T-helper 1 cell treated with Interleukin-12 subunit alpha and Interleukin-12 subunit beta and Interleukin-4 antibody, amounts not matched to agents 30 μg/mL and 1 μg/mL, for 36 hours (primary cell): ENCODE measurements around the gene FAIM2.

Source experiments
- H3K27ac Mint-ChIP-seq: one replicate; pipeline ENCODE4 v1.8.0; 2021; ENCODE audit warnings: mild to moderate bottlenecking, mixed read lengths
- H3K27me3 Mint-ChIP-seq: one replicate; pipeline ENCODE4 v1.8.0; 2021; ENCODE audit warnings: low read depth, mixed read lengths
- H3K36me3 Mint-ChIP-seq: one replicate; pipeline ENCODE4 v1.8.0; 2021; ENCODE audit warnings: low read depth, mixed read lengths
- H3K4me1 Mint-ChIP-seq: one replicate; pipeline ENCODE4 v1.8.0; 2021; ENCODE audit warnings: low read depth, mixed read lengths
- H3K4me3 Mint-ChIP-seq: one replicate; pipeline ENCODE4 v1.8.0; 2021; ENCODE audit warnings: mild to moderate bottlenecking, moderate library complexity, mixed read lengths
- H3K9me3 Mint-ChIP-seq: one replicate; pipeline ENCODE4 v1.8.0; 2021; ENCODE audit warnings: mixed read lengths

The FAIM2 gene

GRCh38 chr12:49929581-49929980, 25.9 kb upstream of the FAIM2 start:
- Mint-ChIP-seq H3K4me3 (no peak overlapping the region), H3K9me3 (no peaks in the 10 kb centered on the region), H3K36me3 (no peaks in the 10 kb centered on the region), H3K4me1 (no peaks in the 10 kb centered on the region), H3K27ac (no peak overlapping the region), H3K27me3 (peaks cover 4% of the 10 kb centered on the region)

DNA sequence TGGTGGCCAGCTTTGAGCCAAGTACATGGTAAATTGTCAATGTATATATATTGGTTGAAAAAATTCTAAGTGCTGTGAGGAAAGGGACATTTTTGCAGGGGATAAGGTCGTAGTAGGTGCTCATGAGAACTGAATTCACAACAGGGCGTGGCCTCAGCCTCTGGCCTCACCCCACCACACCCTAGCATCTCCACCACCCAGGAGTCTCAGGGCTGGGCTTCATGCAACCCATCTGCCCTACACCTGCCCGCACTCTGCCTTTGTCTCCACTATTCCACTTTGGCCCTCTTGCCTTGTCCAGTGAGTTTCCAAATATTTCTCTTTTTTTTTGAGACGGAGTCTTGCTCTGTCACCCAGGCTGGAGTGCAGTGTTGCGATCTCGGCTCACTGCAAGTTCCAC, 24.8 kb upstream of the FAIM2 start:
- H3K4me1 Mint-ChIP-seq, result no peaks in the 10 kb centered on the region
- H3K27ac Mint-ChIP-seq, result no peak overlapping the region
- H3K27me3 Mint-ChIP-seq, result no peaks in the 10 kb centered on the region
- H3K9me3 Mint-ChIP-seq, result no peaks in the 10 kb centered on the region
- H3K36me3 Mint-ChIP-seq, result no peaks in the 10 kb centered on the region
- no peak overlapping the region for H3K4me3 Mint-ChIP-seq

DNA sequence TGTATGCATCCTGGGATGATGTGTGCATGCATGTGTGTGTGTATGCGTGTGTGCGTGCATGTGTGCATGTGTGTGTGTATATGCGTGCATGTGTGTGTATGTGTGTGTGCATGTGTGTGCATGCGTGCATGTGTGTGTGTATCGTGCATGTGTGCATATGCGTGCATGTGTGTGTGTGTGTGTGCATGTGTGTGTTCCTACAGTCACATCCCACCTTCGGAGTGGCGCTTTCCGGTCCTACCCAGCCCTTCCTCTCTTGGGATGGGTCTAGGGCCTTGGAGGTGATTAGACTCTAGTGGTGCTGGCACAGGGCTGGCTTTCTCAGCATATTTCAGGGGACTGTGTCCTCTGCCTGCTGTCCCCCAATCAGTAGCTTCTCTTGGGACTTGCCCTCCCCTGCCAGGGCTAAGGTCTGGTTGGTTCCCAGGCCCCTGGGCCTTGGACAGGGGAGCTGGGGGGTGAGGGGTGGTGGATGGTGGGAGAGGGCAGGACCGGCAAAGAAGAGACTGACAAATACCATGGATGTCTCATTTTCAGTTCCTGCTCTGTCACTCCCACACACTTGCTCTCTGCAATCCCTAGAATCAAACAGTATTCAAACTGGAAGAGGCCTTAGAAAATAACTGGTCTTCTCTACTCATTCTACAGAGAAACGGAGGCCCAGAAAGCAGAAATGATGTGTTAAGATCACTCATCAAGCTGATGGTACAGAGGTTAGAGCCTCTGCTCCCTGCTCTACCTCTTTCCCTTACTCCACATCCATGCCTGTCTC, 21.9 kb upstream of the FAIM2 start:
- Mint-ChIP-seq H3K9me3 (no peaks in the 10 kb centered on the region), H3K4me1 (no peaks in the 10 kb centered on the region), H3K27ac (no peak overlapping the region), H3K27me3 (peaks cover 4% of the 10 kb centered on the region), H3K4me3 (no peak overlapping the region), H3K36me3 (no peaks in the 10 kb centered on the region)

GRCh38 chr12:49924628-49925246, 21.0 kb upstream of the FAIM2 start:
- peaks cover 4% of the 10 kb centered on the region for H3K27me3 Mint-ChIP-seq
- no peaks in the 10 kb centered on the region for H3K36me3 Mint-ChIP-seq
- no peak overlapping the region for H3K27ac Mint-ChIP-seq
- no peaks in the 10 kb centered on the region for H3K9me3 Mint-ChIP-seq
- no peaks in the 10 kb centered on the region for H3K4me1 Mint-ChIP-seq
- no peak overlapping the region for H3K4me3 Mint-ChIP-seq

GRCh38 chr12:49923880-49924556, 20.3 kb upstream of the FAIM2 start:
- Mint-ChIP-seq H3K4me1 (no peaks in the 10 kb centered on the region), H3K27ac (no peak overlapping the region), H3K27me3 (peaks cover 7% of the 10 kb centered on the region), H3K36me3 (no peaks in the 10 kb centered on the region), H3K9me3 (no peaks in the 10 kb centered on the region), H3K4me3 (no peak overlapping the region)

GRCh38 chr12:49923035-49923644, 19.4 kb upstream of the FAIM2 start:
- Mint-ChIP-seq H3K4me3 (no peak overlapping the region), H3K36me3 (no peaks in the 10 kb centered on the region), H3K27me3 (peaks cover 8% of the 10 kb centered on the region), H3K9me3 (no peaks in the 10 kb centered on the region), H3K27ac (no peak overlapping the region), H3K4me1 (no peaks in the 10 kb centered on the region)

DNA sequence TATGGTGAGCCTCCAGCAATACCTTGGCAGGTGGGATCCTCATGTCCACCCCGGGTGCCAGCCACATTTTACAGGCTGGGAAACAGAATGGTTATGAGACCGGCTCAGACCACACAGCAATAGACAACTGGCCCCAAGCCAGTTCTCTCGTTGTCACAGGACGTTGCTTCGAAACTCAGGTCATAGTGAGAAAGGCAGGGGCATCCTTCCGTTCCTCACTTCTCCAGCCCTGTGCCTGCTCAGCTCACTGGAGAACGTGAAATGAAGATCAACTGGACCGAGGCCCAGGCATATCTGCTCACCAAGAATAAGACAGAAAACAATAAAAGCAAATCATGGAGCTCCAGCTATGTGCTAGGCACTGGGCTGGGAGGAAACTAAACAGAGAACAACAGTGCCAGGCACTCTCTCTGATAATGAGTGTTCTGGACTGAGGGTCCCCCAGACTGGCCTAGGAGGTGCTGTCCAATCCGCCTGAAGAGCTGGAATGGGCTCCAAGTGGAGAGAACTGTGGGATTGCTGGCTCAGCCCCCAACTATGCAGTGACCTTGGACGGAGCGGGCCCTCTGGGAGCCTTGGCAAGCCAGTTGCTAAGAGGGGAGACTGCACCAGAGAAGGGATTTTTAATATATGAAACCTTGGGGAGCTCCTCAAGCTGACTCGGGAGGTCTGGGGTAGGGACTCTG, 18.8 kb upstream of the FAIM2 start:
- no peaks in the 10 kb centered on the region for H3K36me3 Mint-ChIP-seq
- H3K27me3 Mint-ChIP-seq, result peaks cover 8% of the 10 kb centered on the region
- no peaks in the 10 kb centered on the region for H3K9me3 Mint-ChIP-seq
- no peak overlapping the region for H3K4me3 Mint-ChIP-seq
- no peak overlapping the region for H3K27ac Mint-ChIP-seq
- no peaks in the 10 kb centered on the region for H3K4me1 Mint-ChIP-seq

DNA sequence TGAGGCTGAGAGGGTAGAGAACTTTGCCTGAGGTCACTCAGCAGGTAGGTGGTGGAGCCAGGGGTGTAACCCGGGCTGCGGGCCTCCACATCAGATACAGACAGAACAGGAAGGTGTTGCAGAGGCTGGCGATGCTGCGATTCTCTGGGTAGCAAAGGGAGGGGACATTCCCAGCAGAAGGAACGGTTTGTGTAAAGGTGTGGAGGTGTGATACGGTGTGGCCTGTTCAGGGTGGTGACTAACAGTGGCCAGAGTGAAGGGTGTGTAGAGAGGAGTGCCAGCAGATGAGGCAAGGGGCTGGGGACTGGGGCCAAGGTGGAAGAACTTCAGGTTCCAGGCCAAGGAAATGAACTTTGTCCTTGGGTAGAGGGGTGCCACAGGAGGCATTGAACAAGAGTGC, 18.2 kb upstream of the FAIM2 start:
- Mint-ChIP-seq H3K36me3 (no peaks in the 10 kb centered on the region), H3K27ac (no peak overlapping the region)

DNA sequence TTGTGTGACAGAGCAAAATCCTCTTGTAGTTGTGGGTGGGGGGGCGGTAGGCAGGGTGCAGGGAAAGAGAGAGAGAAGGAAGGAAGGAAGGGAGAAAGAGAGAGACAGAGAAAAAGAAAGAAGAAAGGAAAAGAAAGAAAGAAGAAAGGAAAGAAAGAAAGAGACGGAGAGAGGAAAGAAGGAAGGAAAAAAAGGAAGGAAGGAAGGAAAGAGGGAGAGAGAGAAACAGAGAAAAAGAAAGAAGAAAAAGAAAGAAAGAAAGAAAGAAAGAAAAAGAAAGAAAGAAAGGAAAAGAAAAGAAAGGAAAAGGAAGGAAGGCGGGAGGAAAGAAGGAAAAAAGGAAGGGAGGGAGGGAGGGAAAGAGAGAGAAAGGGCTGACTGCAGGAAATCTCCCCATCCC, 17.6 kb upstream of the FAIM2 start:
- Mint-ChIP-seq H3K27ac (no peak overlapping the region), H3K36me3 (no peaks in the 10 kb centered on the region), H3K27me3 (peaks cover 8% of the 10 kb centered on the region), H3K4me3 (no peak overlapping the region), H3K9me3 (no peaks in the 10 kb centered on the region), H3K4me1 (no peaks in the 10 kb centered on the region)

More for the DNA sequence above, 18.2 kb upstream of the FAIM2 start:
- H3K4me3 Mint-ChIP-seq, result no peak overlapping the region
- peaks cover 8% of the 10 kb centered on the region for H3K27me3 Mint-ChIP-seq
- no peaks in the 10 kb centered on the region for H3K9me3 Mint-ChIP-seq
- no peaks in the 10 kb centered on the region for H3K4me1 Mint-ChIP-seq

- Mint-ChIP-seq H3K36me3 (no peaks in the 10 kb centered on the region), H3K27ac (no peak overlapping the region), H3K4me3 (no peak overlapping the region), H3K27me3 (peaks cover 8% of the 10 kb centered on the region), H3K4me1 (no peaks in the 10 kb centered on the region), H3K9me3 (no peaks in the 10 kb centered on the region)
Observed at GRCh38 chr12:49920915-49921286, 17.2 kb upstream of the FAIM2 start.

- Mint-ChIP-seq H3K4me1 (no peaks in the 10 kb centered on the region), H3K27ac (no peak overlapping the region), H3K36me3 (no peaks in the 10 kb centered on the region), H3K4me3 (no peak overlapping the region), H3K9me3 (no peaks in the 10 kb centered on the region), H3K27me3 (peaks cover 8% of the 10 kb centered on the region)
Observed at GRCh38 chr12:49920241-49920914, 16.7 kb upstream of the FAIM2 start.

- Mint-ChIP-seq H3K4me1 (no peaks in the 10 kb centered on the region), H3K4me3 (no peak overlapping the region), H3K27me3 (peaks cover 8% of the 10 kb centered on the region), H3K27ac (no peak overlapping the region), H3K36me3 (no peaks in the 10 kb centered on the region), H3K9me3 (no peaks in the 10 kb centered on the region)
Observed at GRCh38 chr12:49917788-49918173, 14.1 kb upstream of the FAIM2 start.

DNA sequence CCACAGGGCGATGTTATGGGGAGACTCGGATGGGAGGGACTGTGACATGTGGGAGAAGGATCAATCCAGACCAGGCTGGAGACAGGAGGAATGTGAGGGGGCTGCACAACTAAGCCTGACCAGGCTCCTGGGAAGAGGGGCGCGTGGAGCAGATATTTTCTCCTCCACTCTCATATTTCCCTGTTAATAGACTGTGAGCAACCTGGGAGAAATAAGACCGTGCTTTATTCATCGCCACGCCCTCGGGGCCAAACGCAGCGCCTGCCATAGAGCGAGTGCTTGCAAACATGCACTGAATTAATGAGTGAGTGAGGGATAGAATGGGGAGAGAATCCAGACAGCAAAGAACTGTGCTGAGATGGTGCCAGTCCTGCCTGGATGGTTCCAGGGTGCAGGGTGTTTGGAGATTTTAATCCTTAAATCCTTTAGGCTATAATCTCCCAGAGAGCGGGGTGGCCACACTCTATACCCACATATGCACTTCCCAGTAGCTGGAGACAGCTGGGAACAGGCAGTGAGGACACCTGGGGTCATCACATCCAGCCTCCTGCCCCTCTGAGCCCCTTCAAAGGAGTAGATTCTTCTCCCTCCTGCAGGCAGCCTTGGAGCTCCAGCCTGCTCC, 13.6 kb upstream of the FAIM2 start:
- Mint-ChIP-seq H3K27ac (no peak overlapping the region), H3K27me3 (peaks cover 8% of the 10 kb centered on the region), H3K4me1 (no peaks in the 10 kb centered on the region), H3K9me3 (no peaks in the 10 kb centered on the region), H3K4me3 (no peak overlapping the region), H3K36me3 (no peaks in the 10 kb centered on the region)
